SU-DHL-6 (cell line): ENCODE data around the gene TANGO6.
"Not testable (repeated sequence)": the region's sequence is repeated elsewhere in the genome, so short reads cannot be mapped to it uniquely, and the experiment has no call there.

Experiments
- EZH2phosphoT487 ChIP-seq: fragments of 200-600 bp; sonication (generic), shearing (Covaris generic); conservative IDR thresholded peaks from 2 replicates; pipeline ENCODE4 v1.6.1; 2018; ENCODE audit warnings: mild to moderate bottlenecking, antibody characterized with exemption, low read length, moderate library complexity, mixed read lengths
- TF ChIP-seq, protein P1 (sequence below): fragments of 200-600 bp; sonication (generic); IDR thresholded peaks from one replicate; pipeline ENCODE4 v1.5.1; 2017; ENCODE audit warnings: antibody characterized with exemption, mild to moderate bottlenecking, low read length, moderate library complexity; ENCODE audit not compliant: insufficient read depth, poor library complexity, severe bottlenecking

DNA sequence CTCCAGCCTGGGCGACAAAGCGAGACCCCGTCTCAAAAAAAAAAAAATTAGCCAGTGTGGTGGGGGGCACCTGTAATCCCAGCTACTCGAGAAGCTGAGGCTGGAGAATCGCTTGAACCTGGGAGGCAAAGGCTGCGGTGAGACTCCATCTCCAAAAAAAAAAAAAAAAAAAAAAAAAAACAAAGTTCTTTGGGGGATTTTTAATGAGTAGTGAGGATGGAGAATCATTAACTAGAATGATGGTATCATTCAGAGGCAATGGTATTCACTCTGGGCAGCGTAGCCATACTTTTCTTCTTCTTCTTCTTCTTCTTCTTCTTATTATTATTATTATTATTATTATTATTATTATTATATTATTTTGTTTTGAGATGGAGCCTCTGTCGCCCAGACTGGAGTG is 220.2 kb downstream of the TANGO6 start:
- TF ChIP-seq, protein P1, sequence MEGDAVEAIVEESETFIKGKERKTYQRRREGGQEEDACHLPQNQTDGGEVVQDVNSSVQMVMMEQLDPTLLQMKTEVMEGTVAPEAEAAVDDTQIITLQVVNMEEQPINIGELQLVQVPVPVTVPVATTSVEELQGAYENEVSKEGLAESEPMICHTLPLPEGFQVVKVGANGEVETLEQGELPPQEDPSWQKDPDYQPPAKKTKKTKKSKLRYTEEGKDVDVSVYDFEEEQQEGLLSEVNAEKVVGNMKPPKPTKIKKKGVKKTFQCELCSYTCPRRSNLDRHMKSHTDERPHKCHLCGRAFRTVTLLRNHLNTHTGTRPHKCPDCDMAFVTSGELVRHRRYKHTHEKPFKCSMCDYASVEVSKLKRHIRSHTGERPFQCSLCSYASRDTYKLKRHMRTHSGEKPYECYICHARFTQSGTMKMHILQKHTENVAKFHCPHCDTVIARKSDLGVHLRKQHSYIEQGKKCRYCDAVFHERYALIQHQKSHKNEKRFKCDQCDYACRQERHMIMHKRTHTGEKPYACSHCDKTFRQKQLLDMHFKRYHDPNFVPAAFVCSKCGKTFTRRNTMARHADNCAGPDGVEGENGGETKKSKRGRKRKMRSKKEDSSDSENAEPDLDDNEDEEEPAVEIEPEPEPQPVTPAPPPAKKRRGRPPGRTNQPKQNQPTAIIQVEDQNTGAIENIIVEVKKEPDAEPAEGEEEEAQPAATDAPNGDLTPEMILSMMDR: not testable (repeated sequence)
- TF ChIP-seq EZH2phosphoT487: not testable (repeated sequence)
